Erythroblast (primary cell): Measurements from ENCODE around the gene UGT1A6.

Experiments used
- GATA1 ChIP-seq: IDR thresholded peaks from 2 replicates; pipeline ENCODE4 v1.6.1; 2011; ENCODE audit warnings: low read depth, mild to moderate bottlenecking, control low read depth, low read length, moderate library complexity
- POLR2A ChIP-seq: IDR thresholded peaks from 2 replicates; pipeline ENCODE4 v1.6.1; 2011; ENCODE audit warnings: mild to moderate bottlenecking, low read length

- no peak for TF ChIP-seq POLR2A
- no peak for TF ChIP-seq GATA1
Observed at GRCh38 chr2:233674995-233675394, 17.7 kb upstream of the UGT1A6 start.
